ENCODE measurements around the gene ENKUR. TPM values are rescaled to one million over a fixed set of nuclear protein-coding genes. Genes with fewer than 3 reads are reported as not detected.
A peak's percentile ranks its signal among the peaks of the same experiment; 100 is the strongest.

Gene ENKUR
- total and polyA plus RNA-seq, 8 donors = 0.35 to 4.9 (median 1.0) TPM; not detected in 4

DNA sequence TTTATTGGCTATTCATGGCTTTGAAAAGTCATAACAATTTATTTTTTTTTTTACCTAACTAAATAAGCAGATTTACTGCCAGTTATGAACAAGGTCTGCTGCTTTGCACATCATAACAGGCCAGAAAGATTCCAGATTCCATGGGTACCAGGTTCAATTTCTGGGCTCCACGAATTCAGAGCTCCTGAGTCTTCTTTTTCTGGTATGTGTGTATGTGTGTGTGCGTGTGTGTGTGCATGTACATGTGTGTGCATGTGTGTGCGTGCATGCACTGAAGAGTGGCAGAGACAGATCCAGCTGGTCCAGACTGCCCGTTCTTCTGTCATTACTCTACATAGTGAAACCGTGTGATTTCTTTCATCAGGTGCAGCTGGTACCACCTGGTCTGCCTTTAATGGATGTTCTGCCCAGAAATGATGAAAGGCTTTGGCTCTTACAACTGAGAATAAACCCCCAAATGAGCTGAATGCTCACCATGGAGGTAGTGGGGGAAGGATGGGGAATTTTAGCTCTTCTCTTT lies 48.9 kb downstream of the ENKUR start:
- H3K9me3 ChIP-seq = no peaks in the 10 kb centered on the region

DNA sequence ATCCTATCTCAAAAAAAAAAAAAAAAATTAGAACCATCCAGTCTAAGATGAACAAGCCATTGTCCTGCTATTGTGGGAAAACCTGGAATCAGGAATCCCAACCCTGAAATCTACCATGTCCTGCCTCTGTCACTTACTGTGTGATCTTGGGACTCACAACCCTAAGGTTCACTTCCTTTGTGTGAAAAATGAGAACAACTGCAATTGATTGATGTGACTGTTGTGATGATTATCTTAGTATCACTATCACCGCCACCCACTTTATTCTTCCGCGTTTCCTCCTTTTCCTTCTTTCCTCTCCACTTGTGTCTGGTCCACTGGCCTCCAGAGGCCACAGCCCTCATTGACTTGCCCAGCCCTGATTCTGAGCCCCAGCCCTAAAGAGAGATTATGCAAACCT lies 50.9 kb downstream of the ENKUR start:
- no peak for DNase-seq
- Histone ChIP-seq H3K27me3 (no peaks in the 10 kb centered on the region), H3K27ac (no peak overlapping the region), H3K4me1 (peaks cover 0 to 11% (median 8%) of the 10 kb centered on the region in 4 donors), H3K9me3 (no peaks in the 10 kb centered on the region), H3K4me3 (no peak overlapping the region), H3K36me3 (no peaks in the 10 kb centered on the region)
- intact Hi-C loops (cut with DNase I; ENCODE audit: low total_unique reads) = no loop called here
- WGBS, 5 donors = 85 to 94% (median 90%) methylated on average over 3 of the region's 3 CpGs
- TF ChIP-seq EP300 (IDR thresholded peaks at IDR 0.05) (no peak), POLR2A (IDR thresholded peaks at IDR 0.05) (no peak), POLR2AphosphoS5 (IDR thresholded peaks at IDR 0.05) (no peak)
- TF ChIP-seq, protein P1, sequence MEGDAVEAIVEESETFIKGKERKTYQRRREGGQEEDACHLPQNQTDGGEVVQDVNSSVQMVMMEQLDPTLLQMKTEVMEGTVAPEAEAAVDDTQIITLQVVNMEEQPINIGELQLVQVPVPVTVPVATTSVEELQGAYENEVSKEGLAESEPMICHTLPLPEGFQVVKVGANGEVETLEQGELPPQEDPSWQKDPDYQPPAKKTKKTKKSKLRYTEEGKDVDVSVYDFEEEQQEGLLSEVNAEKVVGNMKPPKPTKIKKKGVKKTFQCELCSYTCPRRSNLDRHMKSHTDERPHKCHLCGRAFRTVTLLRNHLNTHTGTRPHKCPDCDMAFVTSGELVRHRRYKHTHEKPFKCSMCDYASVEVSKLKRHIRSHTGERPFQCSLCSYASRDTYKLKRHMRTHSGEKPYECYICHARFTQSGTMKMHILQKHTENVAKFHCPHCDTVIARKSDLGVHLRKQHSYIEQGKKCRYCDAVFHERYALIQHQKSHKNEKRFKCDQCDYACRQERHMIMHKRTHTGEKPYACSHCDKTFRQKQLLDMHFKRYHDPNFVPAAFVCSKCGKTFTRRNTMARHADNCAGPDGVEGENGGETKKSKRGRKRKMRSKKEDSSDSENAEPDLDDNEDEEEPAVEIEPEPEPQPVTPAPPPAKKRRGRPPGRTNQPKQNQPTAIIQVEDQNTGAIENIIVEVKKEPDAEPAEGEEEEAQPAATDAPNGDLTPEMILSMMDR (IDR thresholded peaks at IDR 0.05) = no peak

More for the DNA sequence above, 48.9 kb downstream of the ENKUR start:
- no peak for DNase-seq
- TF ChIP-seq POLR2AphosphoS5 (IDR thresholded peaks at IDR 0.05) (no peak), POLR2A (IDR thresholded peaks at IDR 0.05) (no peak)
- H3K27me3 ChIP-seq = no peaks in the 10 kb centered on the region
- no peak overlapping the region for H3K4me3 ChIP-seq
- H3K36me3 ChIP-seq = no peaks in the 10 kb centered on the region
- no peak overlapping the region for H3K27ac ChIP-seq
- H3K4me1 ChIP-seq = peaks cover 0 to 11% (median 8%) of the 10 kb centered on the region in 4 donors
- WGBS, 5 donors = 89 to 93% (median 92%) methylated on average over 5 of the region's 5 CpGs
- intact Hi-C loops (cut with DNase I; ENCODE audit: low total_unique reads) = no loop called here

- Histone ChIP-seq H3K9me3 (no peaks in the 10 kb centered on the region), H3K4me3 (no peak overlapping the region), H3K36me3 (no peaks in the 10 kb centered on the region), H3K4me1 (peaks cover 8 to 17% (median 10%) of the 10 kb centered on the region in 4 donors), H3K27ac (peak overlapping the region in 4 of 5 donors; percentile 57 to 77 (median 67)), H3K27me3 (no peaks in the 10 kb centered on the region)
- DNase-seq = no peak
- 54 to 70% (median 61%) methylated on average over 5 of the region's 5 CpGs for WGBS, 5 donors
- intact Hi-C loops (cut with DNase I; ENCODE audit: low total_unique reads) = no loop called here
- no peak for TF ChIP-seq POLR2AphosphoS5 (IDR thresholded peaks at IDR 0.05)
- TF ChIP-seq, protein P1 (IDR thresholded peaks at IDR 0.05) = no peak
- no peak for TF ChIP-seq POLR2A (IDR thresholded peaks at IDR 0.05)
- no peak for TF ChIP-seq EP300 (IDR thresholded peaks at IDR 0.05)
Observed at GRCh38 chr10:24963521-24964041, 52.4 kb downstream of the ENKUR start.

GRCh38 chr10:24962995-24963394 lies 53.0 kb downstream of the ENKUR start:
- TF ChIP-seq EP300 (IDR thresholded peaks at IDR 0.05) = no peak
- TF ChIP-seq POLR2AphosphoS5 (IDR thresholded peaks at IDR 0.05) = peak in 2 of 3 donors; percentile 52 to 71
- H3K27me3 ChIP-seq = no peaks in the 10 kb centered on the region
- no peak overlapping the region for H3K4me3 ChIP-seq
- 29 to 43% (median 31%) methylated on average over 3 of the region's 3 CpGs for WGBS, 5 donors
- no peaks in the 10 kb centered on the region for H3K36me3 ChIP-seq
- peak in 1 of 2 donors; percentile 84 for DNase-seq
- peak overlapping the region in 4 of 5 donors; percentile 57 to 77 (median 67) for H3K27ac ChIP-seq
- no peaks in the 10 kb centered on the region for H3K9me3 ChIP-seq
- H3K4me1 ChIP-seq = peaks cover 11 to 22% (median 13%) of the 10 kb centered on the region in 4 donors
- intact Hi-C loops (cut with DNase I; ENCODE audit: low total_unique reads) = no loop called here

- Histone ChIP-seq H3K4me3 (no peak overlapping the region), H3K9me3 (no peaks in the 10 kb centered on the region), H3K27me3 (no peaks in the 10 kb centered on the region), H3K4me1 (peaks cover 11 to 30% (median 20%) of the 10 kb centered on the region in 4 donors), H3K27ac (no peak overlapping the region), H3K36me3 (no peaks in the 10 kb centered on the region)
- WGBS, 5 donors = 83 to 94% (median 91%) methylated on average over 4 of the region's 4 CpGs
- intact Hi-C loops (cut with DNase I; ENCODE audit: low total_unique reads) = no loop called here
- DNase-seq = no peak
- TF ChIP-seq, protein P1 (IDR thresholded peaks at IDR 0.05) = no peak
- TF ChIP-seq EP300 (IDR thresholded peaks at IDR 0.05) (no peak), POLR2AphosphoS5 (IDR thresholded peaks at IDR 0.05) (no peak), POLR2A (IDR thresholded peaks at IDR 0.05) (no peak)
Observed at GRCh38 chr10:24961582-24961981, 54.4 kb downstream of the ENKUR start.

Measured in stomach (tissue), 9 donors.